C1 segment of cervical spinal cord (tissue), 14 donors: ENCODE data around the gene JAKMIP2.
A peak's percentile ranks its signal among the peaks of the same experiment; 100 is the strongest.
"Not testable (repeated sequence)": the region's sequence is repeated elsewhere in the genome, so short reads cannot be mapped to it uniquely, and the experiment has no call there.

Source experiments
- DNase-seq, 14 donors: peaks; one replicate each; lab custom pipeline; 2025; lab: John Stamatoyannopoulos, UW

The JAKMIP2 gene

GRCh38 chr5:147782110-147783028, at the start of gene JAKMIP2:
TSS of gene JAKMIP2 (minus strand) at chr5:147782728. CDS start at chr5:147671806, 110,922 bp downstream.
- peak; percentile 17 to 97 (median 90) for DNase-seq

GRCh38 chr5:147831465-147831864, 48.9 kb upstream of the JAKMIP2 start, which contains the start of gene SPINK1:
TSS of gene SPINK1 (minus strand) at chr5:147831671. CDS start at chr5:147831577, 94 bp downstream.
- no peak for DNase-seq

- DNase-seq, result no peak
Observed at GRCh38 chr5:147830035-147830434, 47.5 kb upstream of the JAKMIP2 start.

GRCh38 chr5:147827017-147827416, 44.5 kb upstream of the JAKMIP2 start:
- not testable (repeated sequence) for DNase-seq

- no peak for DNase-seq
Observed at GRCh38 chr5:147826361-147826760, 43.8 kb upstream of the JAKMIP2 start.

GRCh38 chr5:147822686-147823491, 40.4 kb upstream of the JAKMIP2 start:
- DNase-seq, result peak in 7 of 14 donors; percentile 0 to 48 (median 6)

GRCh38 chr5:147822222-147822621, 39.7 kb upstream of the JAKMIP2 start:
- not testable (repeated sequence) for DNase-seq

GRCh38 chr5:147821766-147822165, 39.2 kb upstream of the JAKMIP2 start:
- DNase-seq, result no peak

GRCh38 chr5:147819261-147819770, 36.8 kb upstream of the JAKMIP2 start:
- no peak for DNase-seq

- DNase-seq, result no peak
Observed at GRCh38 chr5:147818290-147818689, 35.8 kb upstream of the JAKMIP2 start.

GRCh38 chr5:147813696-147814095, 31.2 kb upstream of the JAKMIP2 start:
- DNase-seq, result no peak

- no peak for DNase-seq
Observed at GRCh38 chr5:147809830-147810666, 27.5 kb upstream of the JAKMIP2 start.

- DNase-seq, result peak in 1 of 14 donors; percentile 10
Observed at GRCh38 chr5:147805030-147805454, 22.5 kb upstream of the JAKMIP2 start.

GRCh38 chr5:147804334-147804733, 21.8 kb upstream of the JAKMIP2 start:
- DNase-seq, result peak in 1 of 14 donors; percentile 8

GRCh38 chr5:147803926-147804325, 21.4 kb upstream of the JAKMIP2 start:
- DNase-seq, result no peak

GRCh38 chr5:147803161-147803560, 20.6 kb upstream of the JAKMIP2 start:
- DNase-seq, result not testable (repeated sequence)

- DNase-seq, result no peak
Observed at GRCh38 chr5:147801461-147801860, 18.9 kb upstream of the JAKMIP2 start.

- no peak for DNase-seq
Observed at GRCh38 chr5:147800491-147800890, 18.0 kb upstream of the JAKMIP2 start.

- no peak for DNase-seq
Observed at GRCh38 chr5:147796556-147797308, 14.2 kb upstream of the JAKMIP2 start.

GRCh38 chr5:147791181-147791580, 8.7 kb upstream of the JAKMIP2 start:
- no peak for DNase-seq
